Gastroesophageal sphincter (tissue), 4 donors: ENCODE measurements around the gene MAN2A2. TPM values are rescaled to one million over a fixed set of nuclear protein-coding genes. Genes with fewer than 3 reads are reported as not detected.
A peak's percentile ranks its signal among the peaks of the same experiment; 100 is the strongest.

Source experiments
- ATAC-seq: fragments of 150-250 bp; one replicate; pipeline ENCODE4 v1.9.1; 2016; ENCODE audit warnings: mild to moderate bottlenecking, moderate library complexity
- H3K27ac ChIP-seq, 4 donors: fragments of 200-600 bp; sonication (generic) in 3 of 4; 1 replicate in 3 of 4; 2 replicates in 1 of 4; pipeline ENCODE4 v1.5.1; 2016 to 2019
- H3K27me3 ChIP-seq: fragments of 200-600 bp; sonication (generic); one replicate; pipeline ENCODE4 v1.5.1; 2019
- H3K36me3 ChIP-seq, 2 donors: fragments of 200-600 bp; sonication (generic); one replicate each; pipeline ENCODE4 v1.5.1; 2019; ENCODE audit warnings: control low read depth in 1 of 2
- H3K4me1 ChIP-seq, 3 donors: fragments of 200-600 bp; sonication (generic); 1 replicate in 2 of 3; 2 replicates in 1 of 3; pipeline ENCODE4 v1.5.1; 2016 to 2019; ENCODE audit warnings: control low read depth in 2 of 3
- H3K4me3 ChIP-seq, 2 donors: fragments of 200-600 bp; sonication (generic); one replicate each; pipeline ENCODE4 v1.5.1; 2019; ENCODE audit warnings: mild to moderate bottlenecking in 1 of 2, moderate library complexity in 1 of 2
- H3K9me3 ChIP-seq, 3 donors: fragments of 200-600 bp; sonication (generic); one replicate each; pipeline ENCODE4 v1.5.1; 2017 to 2019; ENCODE audit warnings: control low read depth in 2 of 3
- EP300 ChIP-seq: sonication (generic); formaldehyde crosslinking; IDR thresholded peaks from one replicate; pipeline ENCODE4 v1.6.1; 2017; ENCODE audit warnings: antibody characterized with exemption, mild to moderate bottlenecking
- POLR2A ChIP-seq, 2 donors: fragments of 450-650 bp; IDR thresholded peaks; one replicate each; pipeline ENCODE4 v1.6.1; 2017; ENCODE audit warnings: antibody characterized with exemption in 2 of 2, mild to moderate bottlenecking in 2 of 2, moderate library complexity in 1 of 2
- POLR2AphosphoS5 ChIP-seq: sonication (generic); formaldehyde crosslinking; IDR thresholded peaks from one replicate; pipeline ENCODE4 v1.6.1; 2017; ENCODE audit warnings: antibody characterized with exemption
- WGBS, 2 donors: methylation state at CpG; one replicate each; pipeline ENCODE4 v1.1.5; 2018; ENCODE audit warnings: low coverage in 1 of 2; 5-methylcytosine and 5-hydroxymethylcytosine counted together
- total RNA-seq, 4 donors: library from RNA; depleted of rRNA; stranded (reverse); fragments of >200 nt; gene quantifications; one replicate each; pipeline ENCODE4 v1.1.0, GENCODE V29; 2016
- TF ChIP-seq, protein P1 (sequence below), 4 experiments: fragments of 200-600 bp in 2 of 4; fragments of 450-650 bp in 2 of 4; sonication (generic) in 1 of 4; IDR thresholded peaks; one replicate each; pipeline ENCODE4 v1.5.1; 2017 to 2019; ENCODE audit warnings: antibody characterized with exemption in 4 of 4, mild to moderate bottlenecking in 2 of 4, moderate library complexity in 2 of 4

Gene MAN2A2
- total RNA-seq, 4 donors from 2014 or later, result 19.4 to 58.2 (median 44.9) TPM

GRCh38 chr15:90931828-90932659, 28.9 kb downstream of the MAN2A2 start, which contains the start of gene HDDC3:
Gene HDDC3 (minus strand): TSS chr15:90932549. CDS start chr15:90932540, 9 bp downstream.
- Histone ChIP-seq H3K9me3 (no peaks in the 10 kb centered on the region), H3K27ac (peak within 1 kb of the TSS; percentile 36 to 92 (median 88)), H3K36me3 (peaks cover 0 to 3% of the 10 kb centered on the region in 2 donors), H3K4me1 (peaks cover 0 to 71% (median 34%) of the 10 kb centered on the region in 3 donors), H3K27me3 (no peaks in the 10 kb centered on the region), H3K4me3 (peak within 1 kb of the TSS; percentile 68 to 81)
- 0 to 16% methylated on average over 2 to 4 of the region's 52 CpGs for WGBS, 2 donors
- TF ChIP-seq POLR2A (IDR thresholded peaks at IDR 0.05), result peak; percentile 51 to 69
- no peak for TF ChIP-seq EP300
- peak; percentile 78 for TF ChIP-seq POLR2AphosphoS5
- TF ChIP-seq, protein P1, sequence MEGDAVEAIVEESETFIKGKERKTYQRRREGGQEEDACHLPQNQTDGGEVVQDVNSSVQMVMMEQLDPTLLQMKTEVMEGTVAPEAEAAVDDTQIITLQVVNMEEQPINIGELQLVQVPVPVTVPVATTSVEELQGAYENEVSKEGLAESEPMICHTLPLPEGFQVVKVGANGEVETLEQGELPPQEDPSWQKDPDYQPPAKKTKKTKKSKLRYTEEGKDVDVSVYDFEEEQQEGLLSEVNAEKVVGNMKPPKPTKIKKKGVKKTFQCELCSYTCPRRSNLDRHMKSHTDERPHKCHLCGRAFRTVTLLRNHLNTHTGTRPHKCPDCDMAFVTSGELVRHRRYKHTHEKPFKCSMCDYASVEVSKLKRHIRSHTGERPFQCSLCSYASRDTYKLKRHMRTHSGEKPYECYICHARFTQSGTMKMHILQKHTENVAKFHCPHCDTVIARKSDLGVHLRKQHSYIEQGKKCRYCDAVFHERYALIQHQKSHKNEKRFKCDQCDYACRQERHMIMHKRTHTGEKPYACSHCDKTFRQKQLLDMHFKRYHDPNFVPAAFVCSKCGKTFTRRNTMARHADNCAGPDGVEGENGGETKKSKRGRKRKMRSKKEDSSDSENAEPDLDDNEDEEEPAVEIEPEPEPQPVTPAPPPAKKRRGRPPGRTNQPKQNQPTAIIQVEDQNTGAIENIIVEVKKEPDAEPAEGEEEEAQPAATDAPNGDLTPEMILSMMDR (IDR thresholded peaks at IDR 0.05), result peak; percentile 85 to 96 (median 90)
- peak; percentile 74 for ATAC-seq

GRCh38 chr15:90932660-90932991, 29.5 kb downstream of the MAN2A2 start:
- peaks cover 0 to 72% (median 34%) of the 10 kb centered on the region in 3 donors for H3K4me1 ChIP-seq
- H3K4me3 ChIP-seq, result peak overlapping the region in 1 of 2 donors; percentile 81
- TF ChIP-seq, protein P1 (IDR thresholded peaks at IDR 0.05), result no peak
- no peak for TF ChIP-seq POLR2A (IDR thresholded peaks at IDR 0.05)
- TF ChIP-seq POLR2AphosphoS5, result no peak
- TF ChIP-seq EP300, result no peak
- no peaks in the 10 kb centered on the region for H3K9me3 ChIP-seq
- no peak for ATAC-seq
- H3K27me3 ChIP-seq, result no peaks in the 10 kb centered on the region
- WGBS, 2 donors, result 4% methylated on average over 4 of the region's 5 CpGs; no CpG with 5 or more reads in 1 of the 2 donors
- peaks cover 0 to 7% of the 10 kb centered on the region in 2 donors for H3K36me3 ChIP-seq
- H3K27ac ChIP-seq, result peak overlapping the region in 3 of 4 donors; percentile 88 to 92 (median 89)

GRCh38 chr15:90933301-90933700, 30.2 kb downstream of the MAN2A2 start:
- Histone ChIP-seq H3K36me3 (peaks cover 0 to 12% of the 10 kb centered on the region in 2 donors), H3K4me1 (peaks cover 0 to 72% (median 34%) of the 10 kb centered on the region in 3 donors), H3K27ac (peak overlapping the region in 1 of 4 donors; percentile 92), H3K27me3 (no peaks in the 10 kb centered on the region), H3K4me3 (no peak overlapping the region), H3K9me3 (no peaks in the 10 kb centered on the region)
- no peak for ATAC-seq
- no peak for TF ChIP-seq EP300
- no peak for TF ChIP-seq POLR2AphosphoS5
- TF ChIP-seq, protein P1 (IDR thresholded peaks at IDR 0.05), result no peak
- TF ChIP-seq POLR2A (IDR thresholded peaks at IDR 0.05), result no peak
- 86% methylated on average over 1 of the region's 1 CpG; no CpG with 5 or more reads in 1 of the 2 donors for WGBS, 2 donors

GRCh38 chr15:90934256-90934948, 31.3 kb downstream of the MAN2A2 start:
- peak overlapping the region; percentile 10 to 93 (median 89) for H3K27ac ChIP-seq
- peak overlapping the region; percentile 34 to 83 for H3K4me3 ChIP-seq
- peaks cover 0 to 23% of the 10 kb centered on the region in 2 donors for H3K36me3 ChIP-seq
- no peaks in the 10 kb centered on the region for H3K27me3 ChIP-seq
- TF ChIP-seq, protein P1 (IDR thresholded peaks at IDR 0.05), result peak in 3 of 4 experiments; percentile 76 to 96 (median 77)
- TF ChIP-seq POLR2A (IDR thresholded peaks at IDR 0.05) (no peak), EP300 (no peak), POLR2AphosphoS5 (no peak)
- no peaks in the 10 kb centered on the region for H3K9me3 ChIP-seq
- peak; percentile 46 for ATAC-seq
- WGBS, 2 donors, result 5 to 20% methylated on average over 3 to 12 of the region's 19 CpGs
- peaks cover 0 to 68% (median 34%) of the 10 kb centered on the region in 3 donors for H3K4me1 ChIP-seq
